ENCODE measurements around the gene F2RL1.

GRCh38 chr5:76804266-76804665 lies 14.6 kb upstream of the F2RL1 start:
- TF ChIP-seq CTCF (conservative IDR thresholded peaks at IDR 0.05; ENCODE audit: low read depth in 2 of 2): no peak
- no peak for TF ChIP-seq EZH2 (IDR thresholded peaks at IDR 0.05; ENCODE audit: low read depth, unreplicated experiment)
- no peak for TF ChIP-seq POLR2AphosphoS5 (IDR thresholded peaks at IDR 0.05; ENCODE audit: low read depth)
- no peak for TF ChIP-seq REST (IDR thresholded peaks at IDR 0.05; ENCODE audit: unreplicated experiment)
- no peak for TF ChIP-seq CREB1 (CRISPR knock-in tag; IDR thresholded peaks at IDR 0.05; ENCODE audit: low read depth)
- TF ChIP-seq EZH2phosphoT487 (IDR thresholded peaks at IDR 0.05; ENCODE audit: unreplicated experiment): no peak
- no peak for TF ChIP-seq STAT1 (IDR thresholded peaks at IDR 0.05; ENCODE audit: unreplicated experiment)
- no peak for TF ChIP-seq JUNB (IDR thresholded peaks at IDR 0.05; ENCODE audit: unreplicated experiment)
- no peak for TF ChIP-seq ZNF331 (CRISPR knock-in tag; IDR thresholded peaks at IDR 0.05; ENCODE audit: low read depth)
- no peak for TF ChIP-seq NANOG (IDR thresholded peaks at IDR 0.05; ENCODE audit: borderline replicate concordance)
- TF ChIP-seq ETS1 (IDR thresholded peaks at IDR 0.05): no peak
- no peak for TF ChIP-seq ZNF114 (CRISPR knock-in tag; IDR thresholded peaks at IDR 0.05)
